BLaER1 treated with 17β-estradiol and CSF1 and Interleukin-3, amounts not matched to agents 10 nM and 100 nM (cell line): ENCODE results near the gene ALPK3.
"Not testable (repeated sequence)": the region's sequence is repeated elsewhere in the genome, so short reads cannot be mapped to it uniquely, and the experiment has no call there.

Source experiments
- H3K27ac ChIP-seq, 11 experiments: shearing (Covaris generic); formaldehyde crosslinking; 2 replicates each; pipeline ENCODE4 v1.8.1; 2022
- H3K27me3 ChIP-seq, 11 experiments: shearing (Covaris generic); formaldehyde crosslinking; 2 replicates each; pipeline ENCODE4 v1.8.1; 2022
- H3K36me3 ChIP-seq, 11 experiments: shearing (Covaris generic); formaldehyde crosslinking; 2 replicates each; pipeline ENCODE4 v1.8.1; 2022
- H3K4me1 ChIP-seq, 10 experiments: shearing (Covaris generic); formaldehyde crosslinking; 2 replicates each; pipeline ENCODE4 v1.8.1; 2022
- H3K4me2 ChIP-seq, 11 experiments: shearing (Covaris generic); formaldehyde crosslinking; 2 replicates each; pipeline ENCODE4 v1.8.1; 2022
- H3K4me3 ChIP-seq, 10 experiments: shearing (Covaris generic); formaldehyde crosslinking; 2 replicates each; pipeline ENCODE4 v1.8.1; 2022
- H3K9ac ChIP-seq, 11 experiments: shearing (Covaris generic); formaldehyde crosslinking; 2 replicates each; pipeline ENCODE4 v1.8.1; 2022
- H3K9me3 ChIP-seq, 11 experiments: shearing (Covaris generic); formaldehyde crosslinking; replicated peaks in 1 of 11; 2 replicates each; pipeline ENCODE4 v1.8.1; 2022
- H4K20me1 ChIP-seq, 11 experiments: shearing (Covaris generic); formaldehyde crosslinking; 2 replicates each; pipeline ENCODE4 v1.8.1; 2022
- Cebpa-rat ChIP-seq, 11 experiments: shearing (Covaris generic); IDR thresholded peaks; 2 replicates each; pipeline ENCODE4 v1.8.1; 2022

Gene ALPK3

DNA sequence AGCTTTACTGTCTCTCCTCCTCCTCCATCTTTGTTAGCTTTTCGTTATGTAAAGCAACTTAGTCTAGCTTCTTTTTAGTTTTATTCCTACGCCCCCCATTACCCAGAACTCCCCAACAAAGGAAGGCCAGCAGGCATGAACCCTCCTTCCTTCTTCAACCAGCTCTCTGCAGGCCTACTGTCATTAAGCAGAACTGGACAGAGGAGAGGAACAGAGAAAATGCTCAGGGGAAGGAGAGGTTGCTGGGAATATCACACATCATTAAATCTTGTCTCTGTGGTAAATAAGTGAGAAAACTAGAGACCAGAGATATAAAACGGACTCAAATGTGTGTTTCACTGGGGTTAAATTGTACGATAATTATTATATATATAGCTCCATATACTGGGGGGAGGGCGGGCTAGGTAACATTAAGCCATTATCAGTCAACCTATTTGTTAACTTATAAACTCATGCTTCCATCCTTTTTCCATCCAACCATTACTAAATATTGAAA lies 48.0 kb downstream of the ALPK3 start:
- H3K27ac ChIP-seq: no peak overlapping the region
- no peaks in the 10 kb centered on the region for H3K36me3 ChIP-seq
- TF ChIP-seq Cebpa-rat (IDR thresholded peaks at IDR 0.05): no peak
- H3K4me1 ChIP-seq: peaks cover 0 to 15% (median 7%) of the 10 kb centered on the region in 10 experiments; a peak in 9 of 20 replicates
- H4K20me1 ChIP-seq: no peaks in the 10 kb centered on the region
- H3K9ac ChIP-seq: no peak overlapping the region
- H3K9me3 ChIP-seq: no peaks in the 10 kb centered on the region
- H3K4me2 ChIP-seq: no peak overlapping the region
- no peak overlapping the region for H3K4me3 ChIP-seq
- no peaks in the 10 kb centered on the region for H3K27me3 ChIP-seq

DNA sequence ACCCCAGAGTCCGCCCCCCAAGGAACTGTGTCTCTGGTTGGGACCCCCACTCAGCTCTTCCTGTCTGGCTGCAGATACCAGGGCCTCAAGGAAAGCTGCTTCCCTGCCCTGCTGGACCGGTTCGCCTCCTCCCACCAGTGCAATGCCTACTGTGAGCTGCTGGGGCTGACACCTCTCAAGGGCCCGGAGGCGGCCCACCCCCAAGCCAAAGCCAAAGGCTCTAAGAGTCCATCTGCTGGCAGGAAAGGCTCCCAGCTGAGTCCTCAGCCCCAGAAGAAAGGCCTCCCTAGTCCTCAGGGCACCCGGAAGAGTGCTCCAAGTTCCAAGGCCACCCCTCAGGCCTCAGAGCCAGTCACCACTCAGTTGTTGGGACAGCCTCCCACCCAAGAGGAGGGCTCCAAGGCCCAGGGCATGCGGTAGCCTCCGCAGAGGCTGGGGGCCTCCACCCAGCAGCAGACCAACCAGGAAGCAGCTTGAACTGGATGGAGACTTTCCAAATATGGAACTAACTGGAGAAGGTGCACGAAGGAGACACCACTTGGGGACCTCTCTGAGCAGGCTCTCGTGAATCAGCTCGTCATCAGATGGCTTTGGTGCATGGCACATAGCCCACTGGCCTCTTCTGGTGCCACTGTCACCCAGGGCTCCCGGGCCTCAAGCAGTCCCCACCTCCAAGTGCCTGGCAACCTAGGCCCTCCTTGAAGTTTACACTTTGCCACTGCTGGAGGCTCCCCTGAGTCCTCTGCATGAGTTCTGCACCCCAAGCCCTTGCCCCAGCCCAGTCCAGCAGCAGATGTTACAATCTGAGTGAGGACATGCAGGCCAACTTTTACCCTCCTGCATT lies 51.1 kb downstream of the ALPK3 start:
- H4K20me1 ChIP-seq: no peaks in the 10 kb centered on the region
- no peaks in the 10 kb centered on the region for H3K27me3 ChIP-seq
- H3K9me3 ChIP-seq: no peaks in the 10 kb centered on the region
- H3K4me2 ChIP-seq: peak overlapping the region in 3 of 11 experiments; percentile 4 to 17 (median 12); a peak in 2 of 22 replicates
- no peak overlapping the region for H3K4me3 ChIP-seq
- H3K27ac ChIP-seq: no peak overlapping the region; a peak in 1 of 22 replicates
- no peak overlapping the region for H3K9ac ChIP-seq
- H3K36me3 ChIP-seq: no peaks in the 10 kb centered on the region
- H3K4me1 ChIP-seq: peaks cover 0 to 15% (median 8%) of the 10 kb centered on the region in 10 experiments; a peak in 9 of 20 replicates
- TF ChIP-seq Cebpa-rat (IDR thresholded peaks at IDR 0.05): no peak

DNA sequence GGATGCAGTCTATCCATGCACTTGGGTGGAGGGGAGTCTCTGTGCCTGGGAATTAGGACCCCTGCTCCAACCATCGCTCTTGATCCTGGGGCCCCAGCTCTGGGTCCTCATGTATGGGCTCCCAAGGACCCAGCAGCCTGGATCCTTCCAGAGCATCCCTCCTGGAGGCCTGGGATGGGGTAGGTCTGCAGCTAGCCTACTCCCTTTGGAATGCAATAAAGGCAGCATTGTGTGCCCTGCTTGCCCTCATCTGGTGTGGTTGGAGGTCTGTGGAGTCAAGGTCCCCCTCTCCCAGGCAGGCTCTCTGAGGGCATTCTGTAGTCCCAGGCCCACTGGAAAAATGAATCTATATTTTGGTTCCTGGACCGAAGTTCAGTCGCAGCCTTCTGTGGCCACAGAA lies 52.4 kb downstream of the ALPK3 start:
- no peak overlapping the region; a peak in 1 of 22 replicates for H3K27ac ChIP-seq
- H3K36me3 ChIP-seq: no peaks in the 10 kb centered on the region
- H3K9me3 ChIP-seq: no peaks in the 10 kb centered on the region
- H3K4me2 ChIP-seq: peak overlapping the region in 6 of 11 experiments; percentile 12 to 31 (median 22); a peak in 7 of 22 replicates
- no peaks in the 10 kb centered on the region for H3K27me3 ChIP-seq
- no peak for TF ChIP-seq Cebpa-rat (IDR thresholded peaks at IDR 0.05)
- H3K4me1 ChIP-seq: peaks cover 0 to 15% (median 8%) of the 10 kb centered on the region in 10 experiments; a peak in 9 of 20 replicates
- no peaks in the 10 kb centered on the region for H4K20me1 ChIP-seq
- H3K9ac ChIP-seq: no peak overlapping the region
- H3K4me3 ChIP-seq: no peak overlapping the region

DNA sequence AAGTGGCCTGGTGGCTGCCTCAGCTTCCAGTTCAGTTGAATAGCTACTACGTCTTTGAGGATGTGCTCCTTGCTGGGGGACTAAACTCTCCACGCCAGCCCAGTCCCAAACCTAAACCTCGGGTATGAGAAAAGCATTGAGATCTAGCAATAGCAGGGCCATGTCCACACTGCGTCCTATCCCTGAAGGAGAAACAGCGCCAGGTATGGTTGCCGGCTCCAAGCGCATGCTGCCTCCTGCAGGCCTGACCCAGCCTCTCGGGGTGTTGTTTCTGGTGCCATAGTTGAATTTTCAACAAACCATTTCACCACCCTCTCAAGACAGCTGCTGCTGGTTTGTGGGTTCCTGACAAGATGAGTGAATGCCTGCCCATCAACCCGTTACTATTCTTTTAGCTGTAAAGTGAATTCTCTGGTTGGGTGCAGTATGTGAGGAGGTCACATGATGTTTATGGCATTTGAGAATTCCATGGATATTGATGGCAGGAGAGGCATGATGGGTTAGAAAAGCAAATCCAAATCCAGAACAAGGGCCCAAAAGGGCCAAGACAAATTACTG lies 54.4 kb downstream of the ALPK3 start:
- Histone ChIP-seq H4K20me1 (no peaks in the 10 kb centered on the region), H3K4me1 (peaks cover 0 to 15% (median 8%) of the 10 kb centered on the region in 10 experiments; a peak in 9 of 20 replicates)

DNA sequence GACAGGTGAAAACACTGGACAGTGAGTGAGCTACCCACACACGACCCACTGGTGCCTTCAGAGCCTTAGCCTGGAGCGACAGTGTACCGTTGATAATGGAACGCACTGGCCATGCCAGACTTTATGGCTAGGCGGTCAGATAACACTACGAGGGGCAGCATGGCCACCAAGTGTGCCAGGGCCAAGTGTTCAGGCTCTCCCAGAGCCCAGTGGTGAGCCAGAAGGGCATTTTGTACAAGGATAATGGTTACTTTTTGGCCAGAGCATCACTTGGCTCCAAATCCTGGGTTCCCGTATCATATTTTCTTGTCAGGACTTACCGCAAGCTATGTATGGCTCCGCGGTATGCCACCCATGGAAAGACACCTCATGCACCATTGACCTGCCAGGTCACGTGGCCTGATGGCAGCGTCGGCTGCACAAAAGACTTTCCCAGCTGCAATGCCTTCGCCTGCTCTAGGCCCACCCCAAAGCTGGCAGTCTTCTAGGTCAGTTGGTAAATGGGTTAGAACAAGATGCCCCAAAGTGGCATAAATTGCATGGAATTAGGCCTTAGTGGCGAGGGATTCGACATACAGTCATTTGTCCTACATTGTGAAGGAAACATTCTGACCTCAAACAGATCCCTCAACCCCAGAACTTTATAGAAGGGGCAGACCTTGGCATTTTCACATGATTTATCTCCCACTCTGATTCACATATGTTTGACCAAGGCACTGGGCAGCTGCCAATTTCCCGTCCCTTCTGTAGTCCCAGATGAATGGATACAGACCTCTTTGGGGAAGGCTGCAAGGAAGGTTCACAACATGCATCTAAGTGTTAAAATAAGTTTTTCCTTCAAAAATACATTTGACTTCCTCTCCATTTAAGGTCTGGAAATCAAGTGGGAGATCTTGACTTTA lies 55.1 kb downstream of the ALPK3 start:
- no peak for TF ChIP-seq Cebpa-rat (IDR thresholded peaks at IDR 0.05)

More for the DNA sequence above, 54.4 kb downstream of the ALPK3 start:
- Histone ChIP-seq H3K27me3 (no peaks in the 10 kb centered on the region), H3K4me3 (no peak overlapping the region), H3K9me3 (no peaks in the 10 kb centered on the region), H3K27ac (no peak overlapping the region), H3K36me3 (no peaks in the 10 kb centered on the region), H3K9ac (no peak overlapping the region), H3K4me2 (no peak overlapping the region)
- TF ChIP-seq Cebpa-rat (IDR thresholded peaks at IDR 0.05): no peak

DNA sequence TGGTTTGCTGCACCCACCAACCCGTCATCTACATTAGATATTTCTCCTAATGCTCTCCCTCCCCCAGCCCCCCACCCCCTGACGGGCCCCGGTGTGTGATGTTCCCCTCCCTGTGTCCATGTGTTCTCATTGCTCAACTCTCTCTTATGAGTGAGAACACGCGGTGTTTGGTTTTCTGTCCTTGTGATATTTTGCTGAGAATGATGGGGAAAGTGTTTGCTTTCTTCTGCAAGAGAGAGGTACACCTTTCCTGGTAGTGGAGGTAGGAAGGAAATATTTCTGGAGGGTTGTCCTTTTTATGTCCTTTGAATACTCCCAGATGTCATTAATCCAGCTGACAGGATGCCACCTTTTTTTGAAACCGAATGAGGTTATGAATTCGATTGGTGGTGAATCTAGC lies 56.8 kb downstream of the ALPK3 start:
- no peak overlapping the region for H3K4me3 ChIP-seq
- H3K4me2 ChIP-seq: no peak overlapping the region
- no peak overlapping the region for H3K27ac ChIP-seq
- no peak overlapping the region for H3K9ac ChIP-seq
- peaks cover 5 to 17% (median 15%) of the 10 kb centered on the region in 10 experiments; a peak in 13 of 20 replicates for H3K4me1 ChIP-seq
- H3K27me3 ChIP-seq: no peaks in the 10 kb centered on the region
- H3K36me3 ChIP-seq: no peaks in the 10 kb centered on the region
- no peaks in the 10 kb centered on the region for H3K9me3 ChIP-seq
- TF ChIP-seq Cebpa-rat (IDR thresholded peaks at IDR 0.05): no peak
- H4K20me1 ChIP-seq: no peaks in the 10 kb centered on the region

More for the DNA sequence above, 55.1 kb downstream of the ALPK3 start:
- Histone ChIP-seq H3K27me3 (no peaks in the 10 kb centered on the region), H3K36me3 (no peaks in the 10 kb centered on the region), H3K9ac (no peak overlapping the region), H3K4me3 (no peak overlapping the region), H3K27ac (no peak overlapping the region), H3K4me1 (peaks cover 4 to 21% (median 14%) of the 10 kb centered on the region in 10 experiments; a peak in 13 of 20 replicates), H4K20me1 (no peaks in the 10 kb centered on the region), H3K4me2 (no peak overlapping the region), H3K9me3 (no peaks in the 10 kb centered on the region)

DNA sequence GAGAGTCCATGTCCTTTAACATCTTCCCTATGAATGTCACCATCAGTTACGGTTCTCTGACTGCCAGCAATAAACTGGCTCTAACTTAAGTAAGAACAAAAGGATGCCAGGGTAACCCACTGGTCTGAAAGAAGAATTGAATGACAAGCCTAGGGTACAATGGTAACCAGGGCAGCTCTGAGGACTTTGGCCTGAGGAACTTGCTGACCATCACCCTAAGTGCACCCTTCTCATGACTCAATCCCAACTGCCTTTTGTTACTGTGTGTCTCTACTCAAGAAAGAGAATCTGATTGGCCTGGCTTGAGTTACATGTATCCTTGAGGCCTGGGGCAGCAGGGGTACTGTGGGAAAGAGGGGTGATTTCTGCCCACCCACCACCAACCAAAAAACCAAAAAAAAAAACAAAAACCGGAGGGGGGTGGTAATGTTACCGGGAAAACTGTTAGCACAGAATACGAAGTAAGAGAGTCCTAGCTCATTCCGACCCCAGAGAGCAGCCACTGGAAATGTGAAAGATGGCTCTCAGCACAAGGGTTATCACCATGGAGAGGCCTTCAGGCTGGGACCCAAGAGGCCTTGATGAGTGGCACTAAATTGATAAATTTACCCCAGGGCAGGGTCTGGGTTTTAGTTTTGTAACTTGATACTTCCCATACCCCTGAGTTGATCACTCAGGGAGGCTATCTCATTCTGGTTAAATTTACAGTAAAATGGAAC lies 58.0 kb downstream of the ALPK3 start:
- H3K4me1 ChIP-seq: peaks cover 5 to 9% (median 7%) of the 10 kb centered on the region in 10 experiments; a peak in 12 of 20 replicates
- H3K4me2 ChIP-seq: no peak overlapping the region

DNA sequence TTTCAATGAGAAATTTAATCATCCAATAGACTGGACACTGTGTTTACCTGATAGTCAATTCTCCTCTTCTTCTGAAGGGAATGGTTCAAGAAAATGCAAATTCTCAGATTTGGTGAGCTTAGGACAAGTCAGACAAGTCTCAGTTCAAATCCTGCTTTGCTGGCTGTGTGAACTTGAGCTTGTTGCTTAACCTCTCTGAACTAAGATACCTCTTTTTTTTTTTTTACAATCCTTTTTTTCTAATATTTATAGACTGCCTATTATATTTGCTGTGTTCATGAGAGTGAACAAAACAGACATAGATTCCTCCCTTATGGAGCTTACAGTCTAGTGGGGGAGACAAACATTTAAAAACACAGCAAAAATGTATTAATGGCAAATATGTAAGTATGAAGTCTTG lies 59.1 kb downstream of the ALPK3 start:
- no peak for TF ChIP-seq Cebpa-rat (IDR thresholded peaks at IDR 0.05)
- no peak overlapping the region for H3K9ac ChIP-seq
- no peaks in the 10 kb centered on the region for H3K9me3 ChIP-seq
- H3K27ac ChIP-seq: no peak overlapping the region
- H3K4me3 ChIP-seq: no peak overlapping the region
- H3K27me3 ChIP-seq: no peaks in the 10 kb centered on the region
- no peak overlapping the region for H3K4me2 ChIP-seq
- no peaks in the 10 kb centered on the region for H4K20me1 ChIP-seq
- H3K4me1 ChIP-seq: peaks cover 5 to 8% (median 6%) of the 10 kb centered on the region in 10 experiments; a peak in 11 of 20 replicates
- H3K36me3 ChIP-seq: no peaks in the 10 kb centered on the region

More for the DNA sequence above, 58.0 kb downstream of the ALPK3 start:
- no peaks in the 10 kb centered on the region for H3K27me3 ChIP-seq
- no peak overlapping the region for H3K4me3 ChIP-seq
- H4K20me1 ChIP-seq: no peaks in the 10 kb centered on the region
- H3K9me3 ChIP-seq: no peaks in the 10 kb centered on the region
- no peak for TF ChIP-seq Cebpa-rat (IDR thresholded peaks at IDR 0.05)
- no peak overlapping the region for H3K27ac ChIP-seq
- H3K36me3 ChIP-seq: no peaks in the 10 kb centered on the region
- no peak overlapping the region for H3K9ac ChIP-seq

DNA sequence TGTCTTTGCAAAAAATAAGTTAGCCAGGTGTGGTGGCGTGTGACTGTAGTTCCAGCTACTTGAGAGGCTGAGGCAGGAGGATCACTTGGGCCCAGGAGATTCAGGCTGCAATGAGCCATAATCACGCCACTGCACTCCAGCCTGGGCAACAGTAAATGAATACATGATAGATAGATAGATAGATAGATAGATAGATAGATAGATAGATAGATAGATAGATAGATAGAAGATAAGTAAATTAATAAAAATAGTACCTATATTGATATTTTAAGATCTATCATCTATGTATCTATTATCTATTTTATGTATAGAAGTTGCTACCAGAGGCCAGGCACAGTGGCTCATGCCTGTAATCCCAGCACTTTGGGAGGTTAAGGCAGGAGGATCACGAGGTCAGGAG lies 60.5 kb downstream of the ALPK3 start:
- H3K9me3 ChIP-seq, H3K9ac ChIP-seq, H3K4me3 ChIP-seq, H3K4me2 ChIP-seq, H3K4me1 ChIP-seq, H3K27ac ChIP-seq, H3K36me3 ChIP-seq, H4K20me1 ChIP-seq, H3K27me3 ChIP-seq: not testable (repeated sequence)
